Dendritic cell treated with granulocyte-macrophage colony-stimulating factor and Interleukin-4, amounts not matched to agents 40 ng/mL and 50 ng/mL, for 4 days (primary cell): Measurements from ENCODE around the gene ZC3H13.
"Not testable (repeated sequence)": the region's sequence is repeated elsewhere in the genome, so short reads cannot be mapped to it uniquely, and the experiment has no call there.

Source experiments
- H3K27ac Mint-ChIP-seq: one replicate; pipeline ENCODE4 v1.8.0; 2022; ENCODE audit warnings: mild to moderate bottlenecking, mixed read lengths
- H3K27me3 Mint-ChIP-seq: one replicate; pipeline ENCODE4 v1.8.0; 2022; ENCODE audit warnings: mild to moderate bottlenecking, mixed read lengths
- H3K36me3 Mint-ChIP-seq: one replicate; pipeline ENCODE4 v1.8.0; 2022; ENCODE audit warnings: low read depth, mixed read lengths
- H3K4me1 Mint-ChIP-seq: one replicate; pipeline ENCODE4 v1.8.0; 2022; ENCODE audit warnings: low read depth, mixed read lengths
- H3K4me3 Mint-ChIP-seq: one replicate; pipeline ENCODE4 v1.8.0; 2022; ENCODE audit warnings: mild to moderate bottlenecking, moderate library complexity, mixed read lengths
- H3K9me3 Mint-ChIP-seq: one replicate; pipeline ENCODE4 v1.8.0; 2022; ENCODE audit warnings: mixed read lengths
- intact Hi-C: fragments of 100-400 bp; cut with micrococcal nuclease; formaldehyde crosslinking; loops from one replicate; pipeline ENCODE4 v1.15.0; 2022

Gene ZC3H13

DNA sequence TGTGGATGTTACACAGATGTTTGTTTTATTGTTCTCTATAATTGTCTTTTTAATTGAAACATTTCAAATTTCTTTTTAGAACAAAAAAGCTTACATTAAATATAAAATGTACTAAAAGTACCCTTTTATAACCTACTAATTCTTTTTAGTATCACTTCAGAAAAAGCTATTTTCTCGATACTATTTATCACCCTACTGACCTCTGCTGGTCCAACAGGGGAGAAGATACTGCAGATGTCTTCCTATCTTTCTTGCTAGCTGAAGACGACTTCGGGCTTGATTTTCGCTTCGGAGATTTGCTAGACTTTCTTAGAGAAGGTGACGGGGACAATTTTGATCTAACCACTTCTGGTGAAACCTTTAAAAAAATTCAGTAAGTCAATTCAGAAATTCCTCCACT, 42.4 kb downstream of the ZC3H13 start:
- H3K36me3 Mint-ChIP-seq, result peaks cover 54% of the 10 kb centered on the region

DNA sequence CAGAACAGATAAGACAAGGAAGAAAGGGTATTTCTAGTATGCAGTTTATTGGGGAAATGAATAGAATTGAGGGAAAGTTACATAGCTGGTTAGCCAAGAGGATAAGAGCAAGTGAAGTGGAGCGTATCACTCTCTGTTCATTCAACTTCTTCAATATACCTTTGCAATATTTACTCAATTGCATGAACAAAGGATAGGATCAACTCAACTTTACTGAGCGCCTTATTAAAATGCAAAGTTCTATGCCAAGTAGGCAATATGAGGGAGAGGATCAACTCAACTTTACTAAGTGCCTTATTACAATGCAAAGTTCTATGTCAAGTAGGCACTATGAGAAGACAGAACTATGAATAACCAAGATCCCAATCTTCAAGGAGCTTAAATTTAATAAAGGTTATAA, 43.9 kb downstream of the ZC3H13 start:
- Mint-ChIP-seq H3K9me3 (no peaks in the 10 kb centered on the region), H3K27ac (no peak overlapping the region), H3K36me3 (peaks cover 65% of the 10 kb centered on the region), H3K4me1 (peaks cover 6% of the 10 kb centered on the region), H3K27me3 (no peaks in the 10 kb centered on the region), H3K4me3 (no peak overlapping the region)
- intact Hi-C loops, result no loop called here

More for the DNA sequence above, 42.4 kb downstream of the ZC3H13 start:
- Mint-ChIP-seq H3K4me1 (peaks cover 6% of the 10 kb centered on the region), H3K4me3 (no peak overlapping the region), H3K27ac (no peak overlapping the region), H3K27me3 (no peaks in the 10 kb centered on the region), H3K9me3 (no peaks in the 10 kb centered on the region)
- intact Hi-C loops, result loop anchor here (10.0 kb wide), 2 partner anchors 115 to 205 kb away; no protein-coding TSS in a partner anchor

DNA sequence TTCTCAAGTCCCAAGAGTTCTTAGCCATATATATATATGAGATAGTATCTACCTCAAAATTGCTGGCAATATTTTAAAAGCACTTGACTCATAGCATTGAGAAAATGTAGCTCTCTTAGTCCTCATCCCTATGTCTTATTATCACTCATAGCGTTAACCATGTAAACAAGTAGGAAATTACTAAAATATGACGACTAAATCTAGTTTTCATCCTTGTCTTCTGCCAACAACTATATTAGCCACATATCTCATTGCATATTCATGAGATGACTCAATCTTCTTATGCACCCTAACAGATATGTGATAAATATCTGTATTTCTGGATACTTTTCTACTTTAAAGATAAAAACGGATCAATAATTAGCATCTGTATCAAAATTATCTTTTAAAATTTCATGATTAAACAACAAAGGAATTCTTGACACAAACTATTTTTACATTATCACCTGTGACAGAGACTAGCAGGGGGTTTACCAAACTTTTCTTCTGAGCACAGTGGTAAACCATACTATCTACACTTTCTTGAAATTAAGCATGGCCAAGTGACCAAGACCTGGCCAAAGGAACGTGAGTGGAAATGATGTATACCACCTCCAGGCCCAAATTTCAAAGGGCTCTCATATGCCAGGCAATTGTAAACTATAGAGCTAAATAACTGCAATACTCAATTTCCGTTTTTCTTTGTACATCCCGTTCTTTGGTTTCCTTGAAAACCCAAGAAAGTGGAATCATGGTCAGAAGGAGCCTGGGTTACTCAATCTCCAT, 45.7 kb downstream of the ZC3H13 start:
- H3K27me3 Mint-ChIP-seq, result no peaks in the 10 kb centered on the region
- no peak overlapping the region for H3K4me3 Mint-ChIP-seq
- peaks cover 6% of the 10 kb centered on the region for H3K4me1 Mint-ChIP-seq
- no peaks in the 10 kb centered on the region for H3K9me3 Mint-ChIP-seq
- peaks cover 70% of the 10 kb centered on the region for H3K36me3 Mint-ChIP-seq
- no peak overlapping the region for H3K27ac Mint-ChIP-seq
- intact Hi-C loops, result no loop called here

DNA sequence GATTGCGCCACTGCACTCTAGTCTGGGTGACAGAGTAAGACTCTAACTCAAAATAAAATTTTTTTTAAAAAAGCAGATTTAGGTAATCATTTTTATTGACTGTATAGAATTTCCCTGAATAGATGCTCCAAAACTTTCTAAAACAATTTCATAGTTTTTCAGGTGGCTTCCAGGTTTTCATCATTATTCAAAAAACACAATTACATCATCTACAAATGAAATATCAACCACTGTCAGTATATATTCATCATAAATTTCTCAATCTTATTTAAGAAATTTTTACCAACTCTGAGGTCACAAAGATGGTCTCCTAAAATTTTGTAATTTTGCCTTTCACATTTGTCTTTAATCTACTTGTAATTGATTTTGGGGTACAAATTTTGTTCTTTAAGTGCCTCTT, 48.1 kb downstream of the ZC3H13 start:
- Mint-ChIP-seq H3K4me3 (no peak overlapping the region), H3K9me3 (no peaks in the 10 kb centered on the region), H3K27ac (no peak overlapping the region), H3K36me3 (peaks cover 81% of the 10 kb centered on the region), H3K27me3 (no peaks in the 10 kb centered on the region), H3K4me1 (peaks cover 6% of the 10 kb centered on the region)
- intact Hi-C loops, result no loop called here

DNA sequence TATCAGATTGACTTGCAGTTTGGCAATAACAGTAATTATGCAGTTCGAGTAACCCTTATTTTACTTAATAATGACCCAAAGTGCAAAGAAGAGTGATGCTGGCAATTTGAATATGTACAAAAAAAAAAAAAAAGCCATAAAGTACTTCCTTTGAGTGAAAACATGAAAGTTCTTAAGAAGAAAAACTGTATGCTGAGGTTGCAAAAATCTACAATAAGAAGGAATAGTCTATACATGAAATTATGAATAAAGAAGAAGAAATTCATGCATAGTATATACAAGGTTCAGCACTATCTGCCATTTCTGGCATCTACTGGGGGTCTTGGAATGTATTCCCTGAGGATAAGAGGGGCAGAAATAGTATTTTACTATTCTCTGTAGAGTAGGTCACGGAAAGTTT, 55.9 kb downstream of the ZC3H13 start:
- H3K27me3 Mint-ChIP-seq, result no peaks in the 10 kb centered on the region
- H3K36me3 Mint-ChIP-seq, result peaks cover 45% of the 10 kb centered on the region
- no peak overlapping the region for H3K27ac Mint-ChIP-seq
- H3K9me3 Mint-ChIP-seq, result no peaks in the 10 kb centered on the region
- no peaks in the 10 kb centered on the region for H3K4me1 Mint-ChIP-seq
- intact Hi-C loops, result no loop called here
- H3K4me3 Mint-ChIP-seq, result no peak overlapping the region

DNA sequence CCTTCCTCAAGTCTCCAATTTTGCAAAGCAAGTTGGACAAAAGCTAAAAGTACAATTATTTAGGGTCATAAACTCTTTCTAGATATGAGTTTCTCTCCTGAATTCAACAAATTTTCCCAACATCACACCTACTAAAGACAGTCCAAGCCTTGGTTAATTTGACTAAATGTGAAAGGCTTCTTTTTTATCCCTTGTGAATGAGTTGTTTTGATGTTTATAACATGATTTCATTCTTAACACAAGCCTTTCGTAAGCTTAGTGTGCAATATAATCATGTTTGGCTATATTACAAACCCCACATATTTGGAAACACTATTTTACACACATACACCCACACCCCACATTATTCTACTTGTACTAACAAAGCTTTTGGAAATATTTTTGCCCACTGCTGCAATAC, 57.3 kb downstream of the ZC3H13 start:
- Mint-ChIP-seq H3K36me3 (peaks cover 31% of the 10 kb centered on the region), H3K4me3 (no peak overlapping the region), H3K27ac (no peak overlapping the region), H3K27me3 (no peaks in the 10 kb centered on the region), H3K9me3 (no peaks in the 10 kb centered on the region), H3K4me1 (no peaks in the 10 kb centered on the region)
- intact Hi-C loops, result no loop called here

DNA sequence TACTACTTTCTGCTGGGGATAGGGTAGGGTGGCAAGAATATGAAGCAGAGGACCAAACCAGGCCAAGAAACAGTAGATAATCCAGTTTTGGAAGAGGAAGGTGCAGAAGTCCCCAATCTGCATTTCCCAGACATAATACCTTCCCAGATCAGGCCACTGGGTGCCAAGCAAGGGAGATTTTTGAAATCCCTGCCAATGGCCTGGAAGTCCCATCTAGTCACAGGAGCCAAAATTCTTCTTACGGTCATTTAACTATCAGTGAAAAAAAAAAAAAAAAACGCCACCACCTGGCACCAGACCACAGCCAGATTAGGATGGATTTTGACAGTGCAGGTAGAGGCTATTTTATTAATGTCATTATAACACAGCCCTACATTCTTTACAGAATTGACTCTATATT, 57.8 kb downstream of the ZC3H13 start:
- no peaks in the 10 kb centered on the region for H3K27me3 Mint-ChIP-seq
- H3K4me3 Mint-ChIP-seq, result no peak overlapping the region
- no peaks in the 10 kb centered on the region for H3K4me1 Mint-ChIP-seq
- H3K27ac Mint-ChIP-seq, result no peak overlapping the region
- H3K36me3 Mint-ChIP-seq, result peaks cover 26% of the 10 kb centered on the region
- intact Hi-C loops, result no loop called here
- H3K9me3 Mint-ChIP-seq, result no peaks in the 10 kb centered on the region

DNA sequence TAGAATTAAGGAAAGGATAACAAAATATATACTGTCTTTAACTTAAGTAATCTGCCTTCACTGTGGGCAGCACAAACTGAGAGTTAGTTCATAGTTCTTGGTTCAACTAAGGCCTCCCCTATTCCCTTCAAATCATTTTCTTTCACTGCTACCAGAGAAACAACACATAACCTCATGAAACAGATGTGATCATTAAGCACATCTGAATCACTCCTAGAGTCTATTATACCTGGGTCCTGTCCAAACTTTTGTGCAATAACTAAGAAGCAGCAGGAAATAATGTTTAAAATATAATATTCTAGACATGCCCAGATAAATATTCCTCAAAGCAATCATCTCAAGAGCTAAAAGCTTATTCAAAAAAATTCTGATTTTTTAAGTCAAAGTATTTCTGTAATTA, 62.9 kb downstream of the ZC3H13 start:
- no peak overlapping the region for H3K27ac Mint-ChIP-seq
- peaks cover 48% of the 10 kb centered on the region for H3K36me3 Mint-ChIP-seq

DNA sequence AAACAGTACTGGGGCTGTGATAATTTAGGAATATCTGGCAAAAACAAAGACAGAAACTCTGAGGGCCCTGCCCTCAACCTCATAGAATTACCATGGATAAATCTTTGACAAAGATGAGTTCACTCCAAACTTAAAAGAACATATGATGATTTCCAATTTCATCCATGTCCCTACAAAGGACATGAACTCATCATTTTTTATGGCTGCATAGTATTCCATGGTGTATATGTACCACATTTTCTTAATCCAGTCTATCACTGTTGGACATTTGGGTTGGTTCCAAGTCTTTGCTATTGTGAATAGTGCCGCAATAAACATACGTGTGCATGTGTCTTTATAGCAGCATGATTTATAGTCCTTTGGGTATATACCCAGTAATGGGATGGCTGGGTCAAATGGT, 71.4 kb downstream of the ZC3H13 start:
- H3K9me3 Mint-ChIP-seq, H3K27ac Mint-ChIP-seq, H3K4me1 Mint-ChIP-seq, intact Hi-C loops, H3K4me3 Mint-ChIP-seq, H3K27me3 Mint-ChIP-seq: not testable (repeated sequence)
- H3K36me3 Mint-ChIP-seq, result peaks cover 81% of the 10 kb centered on the region

More for the DNA sequence above, 62.9 kb downstream of the ZC3H13 start:
- H3K27me3 Mint-ChIP-seq, result no peaks in the 10 kb centered on the region
- H3K9me3 Mint-ChIP-seq, result no peaks in the 10 kb centered on the region
- no peaks in the 10 kb centered on the region for H3K4me1 Mint-ChIP-seq
- H3K4me3 Mint-ChIP-seq, result no peak overlapping the region
- intact Hi-C loops, result no loop called here

DNA sequence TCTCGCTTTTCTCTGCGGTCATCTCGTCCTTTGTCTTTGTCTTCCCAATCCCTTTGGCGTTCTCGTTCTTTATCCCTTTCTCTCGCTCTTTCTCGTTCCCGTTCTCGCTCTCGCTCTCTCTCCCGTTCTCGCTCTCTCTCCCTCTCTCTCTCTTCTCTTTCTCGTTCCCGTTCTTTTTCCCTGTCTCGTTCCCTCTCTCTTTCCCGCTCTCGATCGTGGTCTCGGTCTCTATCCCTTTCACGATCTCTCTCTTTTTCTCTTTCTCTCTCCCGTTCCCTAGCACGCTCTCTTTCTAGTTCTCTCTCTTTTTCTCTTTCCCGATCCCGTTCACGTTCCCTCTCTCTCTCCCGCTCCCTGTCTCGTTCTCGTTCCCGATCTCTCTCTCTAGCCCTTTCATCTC, 77.2 kb downstream of the ZC3H13 start:
- Mint-ChIP-seq H3K36me3 (peaks cover 80% of the 10 kb centered on the region), H3K27ac (no peak overlapping the region), H3K27me3 (no peaks in the 10 kb centered on the region), H3K4me3 (no peak overlapping the region), H3K4me1 (no peaks in the 10 kb centered on the region), H3K9me3 (no peaks in the 10 kb centered on the region)
- intact Hi-C loops, result no loop called here

DNA sequence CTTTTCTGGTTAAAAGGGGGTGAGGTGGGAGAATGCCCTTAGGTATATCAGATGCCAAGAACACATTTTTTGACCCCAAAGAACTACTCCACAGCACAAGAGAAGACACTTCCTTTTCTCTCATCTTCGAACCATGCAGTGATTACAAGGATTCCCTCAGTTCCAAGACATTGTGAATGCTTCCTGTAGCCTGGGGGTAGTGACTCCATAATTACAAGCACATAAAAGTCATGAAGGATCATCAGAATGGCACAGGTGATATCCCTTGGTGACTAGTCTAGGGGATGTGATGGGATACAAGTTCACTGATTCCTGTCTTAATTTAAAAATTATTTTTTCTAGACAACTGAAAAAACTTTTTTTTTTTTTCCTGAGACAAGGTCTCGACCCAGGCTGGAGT, 78.0 kb downstream of the ZC3H13 start:
- Mint-ChIP-seq H3K27ac (no peak overlapping the region), H3K4me3 (no peak overlapping the region), H3K9me3 (no peaks in the 10 kb centered on the region), H3K27me3 (no peaks in the 10 kb centered on the region), H3K4me1 (no peaks in the 10 kb centered on the region), H3K36me3 (peaks cover 80% of the 10 kb centered on the region)
- intact Hi-C loops, result no loop called here

DNA sequence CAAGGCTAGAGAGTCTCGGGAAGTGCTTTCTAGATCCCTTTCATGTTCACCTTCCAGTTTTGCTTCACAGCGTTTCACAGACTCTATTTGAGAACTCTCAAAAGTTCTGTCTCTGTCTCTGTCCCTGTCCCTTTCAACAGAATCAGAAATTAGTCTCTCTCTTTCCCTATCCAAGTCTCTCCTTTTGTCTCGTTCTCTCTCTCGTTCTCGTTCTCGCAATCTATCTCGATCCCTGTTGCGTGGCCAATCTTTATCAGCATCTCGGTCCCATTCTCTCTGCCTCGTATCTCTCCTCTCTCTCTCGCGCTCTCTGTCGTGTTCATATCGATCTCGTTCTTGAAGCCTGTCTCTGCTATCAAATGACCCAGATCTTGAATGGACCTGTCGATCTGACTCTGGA, 85.0 kb downstream of the ZC3H13 start:
- Mint-ChIP-seq H3K4me3 (no peak overlapping the region), H3K27ac (no peak overlapping the region), H3K27me3 (no peaks in the 10 kb centered on the region), H3K36me3 (peaks cover 76% of the 10 kb centered on the region), H3K4me1 (no peaks in the 10 kb centered on the region), H3K9me3 (no peaks in the 10 kb centered on the region)
- intact Hi-C loops, result no loop called here

DNA sequence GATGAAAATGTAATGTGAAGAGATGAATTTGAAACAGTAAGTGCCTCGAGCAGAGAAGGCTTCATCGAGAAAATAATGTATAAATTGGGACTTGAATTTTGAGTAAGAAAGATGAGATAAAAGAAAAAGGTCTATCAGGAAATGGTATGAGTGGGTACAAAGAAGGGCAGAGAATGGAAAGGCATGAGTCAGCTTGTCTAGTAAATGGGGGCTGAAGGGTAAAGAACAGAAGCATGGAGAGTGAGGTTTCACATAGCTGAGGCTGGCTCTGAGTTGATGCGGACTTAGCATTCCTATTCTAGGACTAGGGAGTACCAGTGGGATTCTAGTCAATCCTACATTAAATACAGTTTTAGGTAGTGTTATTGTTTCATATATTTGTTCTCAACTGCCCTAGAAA, 85.8 kb downstream of the ZC3H13 start:
- Mint-ChIP-seq H3K36me3 (peaks cover 76% of the 10 kb centered on the region), H3K27ac (no peak overlapping the region), H3K4me3 (no peak overlapping the region), H3K4me1 (no peaks in the 10 kb centered on the region), H3K27me3 (no peaks in the 10 kb centered on the region), H3K9me3 (no peaks in the 10 kb centered on the region)
- intact Hi-C loops, result no loop called here

DNA sequence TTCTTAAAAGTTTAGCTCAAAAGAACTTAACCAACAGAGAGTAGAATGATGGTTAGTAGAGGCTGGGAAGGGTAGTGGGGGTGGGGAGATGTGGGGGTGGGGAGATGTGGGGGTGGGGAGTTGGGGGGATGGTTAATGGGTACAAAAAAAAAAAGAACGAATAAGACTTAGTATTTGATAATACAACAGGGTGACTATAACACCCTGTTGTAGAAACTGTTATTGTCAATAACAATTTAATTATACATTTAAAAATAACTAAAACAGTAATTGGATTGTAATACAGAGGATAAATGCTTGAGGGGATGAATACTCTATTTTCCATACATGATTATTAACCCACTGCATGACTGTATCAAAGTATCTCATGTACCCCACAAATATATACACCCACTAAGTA, 91.1 kb downstream of the ZC3H13 start:
- no peak overlapping the region for H3K27ac Mint-ChIP-seq
- no peaks in the 10 kb centered on the region for H3K27me3 Mint-ChIP-seq
- no peaks in the 10 kb centered on the region for H3K9me3 Mint-ChIP-seq
- intact Hi-C loops, result no loop called here
- peaks cover 85% of the 10 kb centered on the region for H3K36me3 Mint-ChIP-seq
- no peaks in the 10 kb centered on the region for H3K4me1 Mint-ChIP-seq
- no peak overlapping the region for H3K4me3 Mint-ChIP-seq
